ENCODE measurements around the gene DMXL2.
A peak's percentile ranks its signal among the peaks of the same experiment; 100 is the strongest.
"Not testable (repeated sequence)": the region's sequence is repeated elsewhere in the genome, so short reads cannot be mapped to it uniquely, and the experiment has no call there.

The DMXL2 gene

GRCh38 chr15:51641490-51642130, 19.0 kb upstream of the DMXL2 start:
- no peak overlapping the region for H3K4me3 ChIP-seq (ENCODE audit: low read length)

DNA sequence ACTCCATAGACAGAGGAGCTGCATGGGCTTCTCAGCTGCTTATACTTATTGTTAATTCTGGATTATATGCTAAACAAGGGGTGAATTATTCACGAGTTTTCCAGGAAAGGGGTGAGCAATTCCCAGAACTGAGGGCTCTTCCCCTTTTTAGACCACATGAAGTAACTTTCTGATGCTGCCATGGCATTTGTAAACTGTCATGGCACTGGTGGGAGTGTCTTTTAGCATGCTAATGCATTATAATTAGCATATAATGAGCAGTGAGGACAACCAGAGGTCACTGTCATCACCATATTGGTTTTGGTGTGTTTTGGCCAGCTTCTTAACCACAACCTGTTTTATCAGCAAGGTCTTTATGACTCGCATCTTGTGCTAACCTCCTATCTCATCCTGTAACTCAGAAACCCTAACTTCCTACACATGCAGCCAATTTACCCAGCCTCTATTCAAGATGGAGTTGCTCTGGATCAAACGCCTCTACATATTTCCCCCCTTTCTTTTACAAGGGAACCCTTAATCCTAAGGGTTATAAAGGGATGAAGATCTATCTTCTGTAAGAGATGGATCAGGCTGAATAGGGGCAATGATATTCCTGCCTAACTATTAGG, 12.1 kb upstream of the DMXL2 start:
- no peak overlapping the region for H3K4me3 ChIP-seq (ENCODE audit: low read length)
- no peak for TF ChIP-seq ZNF274 (IDR thresholded peaks at IDR 0.05; ENCODE audit: low read depth, low read length)

More at GRCh38 chr15:51641490-51642130, 19.0 kb upstream of the DMXL2 start:
- no peak for TF ChIP-seq ZNF274 (IDR thresholded peaks at IDR 0.05; ENCODE audit: low read depth, low read length)

DNA sequence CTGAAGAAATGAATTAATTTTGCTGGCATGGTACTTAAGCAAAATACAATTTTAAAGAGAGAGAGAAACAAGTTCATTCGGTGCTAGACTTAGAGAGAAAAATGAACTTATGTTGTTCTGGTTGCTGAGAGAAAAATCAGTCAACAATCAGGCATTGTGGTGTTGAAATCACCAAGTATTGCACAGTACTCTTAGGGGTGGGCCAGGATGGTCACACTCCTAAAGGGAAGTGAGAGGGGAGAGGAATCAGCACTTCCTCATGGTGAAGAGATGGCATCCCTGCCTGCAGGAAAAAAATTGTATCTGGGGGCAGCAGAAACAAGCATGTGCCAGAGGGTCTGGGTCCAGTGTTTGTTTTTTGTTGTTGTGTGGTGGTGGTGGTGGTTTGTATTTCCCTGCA, 7.0 kb upstream of the DMXL2 start:
- no peak for TF ChIP-seq ZNF274 (IDR thresholded peaks at IDR 0.05; ENCODE audit: low read depth, low read length)

GRCh38 chr15:51625236-51625635, 2.7 kb upstream of the DMXL2 start:
- no peak for TF ChIP-seq ZNF274 (IDR thresholded peaks at IDR 0.05; ENCODE audit: low read depth, low read length)
- H3K4me3 ChIP-seq (ENCODE audit: low read length), result peak overlapping the region; percentile 21; the same call in 1 of the 2 replicates

More for the DNA sequence above, 7.0 kb upstream of the DMXL2 start:
- H3K4me3 ChIP-seq (ENCODE audit: low read length), result no peak overlapping the region

GRCh38 chr15:51624022-51624421, 1.5 kb upstream of the DMXL2 start:
- H3K4me3 ChIP-seq (ENCODE audit: low read length), result no peak overlapping the region
- TF ChIP-seq ZNF274 (IDR thresholded peaks at IDR 0.05; ENCODE audit: low read depth, low read length), result no peak

DNA sequence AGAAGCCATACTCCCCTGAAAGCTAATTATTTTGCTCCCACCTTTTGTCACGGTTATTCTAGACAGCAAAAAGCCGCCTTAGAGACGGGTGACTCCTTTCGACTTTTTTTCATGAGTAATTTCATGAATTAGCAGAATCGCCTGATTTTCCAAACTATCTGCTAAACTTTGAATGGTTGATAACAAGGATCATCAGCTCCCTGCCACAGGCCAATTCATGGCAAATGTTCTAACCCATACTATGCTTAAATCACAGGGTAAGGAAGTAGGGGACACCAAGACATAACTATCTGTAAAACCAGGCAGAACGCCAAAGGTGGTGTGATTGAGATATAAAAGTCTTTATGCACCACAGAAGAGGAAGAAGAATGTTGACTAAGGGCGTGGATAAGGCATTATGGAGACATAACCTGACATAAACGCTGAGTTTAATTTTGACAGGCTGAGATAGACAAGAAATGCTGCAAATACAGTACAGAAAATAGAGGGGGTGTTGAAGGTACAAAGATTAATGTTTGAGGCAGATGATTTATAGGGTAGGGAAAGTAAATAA, 891 bp upstream of the DMXL2 start:
- TF ChIP-seq ZNF274 (IDR thresholded peaks at IDR 0.05; ENCODE audit: low read depth, low read length), result no peak
- H3K4me3 ChIP-seq (ENCODE audit: low read length), result peak overlapping the region; percentile 51

DNA sequence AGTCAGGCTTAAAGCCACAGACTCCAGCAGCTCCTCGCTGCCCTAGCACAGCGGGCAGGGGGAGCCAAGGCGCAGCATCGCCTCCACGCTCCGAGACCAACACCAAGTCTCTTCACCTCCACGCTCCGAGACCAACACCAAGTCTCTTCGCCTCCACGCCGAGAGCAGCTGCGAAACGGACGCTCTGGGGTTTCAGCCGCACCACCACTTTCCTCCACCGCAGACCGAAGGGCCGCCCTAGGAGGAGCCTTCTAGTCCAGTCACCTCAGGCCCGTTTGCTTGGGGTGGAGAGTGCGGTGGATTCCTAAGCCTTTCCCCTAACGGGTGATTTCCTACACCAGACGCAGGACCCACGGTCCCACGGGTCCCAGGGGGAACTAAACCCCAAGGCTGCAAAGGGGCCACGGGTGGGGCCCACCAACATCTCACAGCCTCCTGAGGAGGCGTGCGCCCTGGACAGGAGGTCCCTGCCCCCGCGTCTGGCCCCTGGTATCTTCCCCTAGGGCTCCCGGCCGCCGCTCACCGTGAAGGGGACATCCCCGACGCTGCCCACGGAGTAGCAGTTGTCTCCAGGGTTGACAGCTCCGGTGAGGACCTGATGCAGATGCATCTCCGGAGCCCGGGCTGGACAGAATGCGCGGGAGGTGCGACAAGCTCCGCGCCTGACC, 501 bp downstream of the DMXL2 start:
- peak overlapping the region; percentile 51 for H3K4me3 ChIP-seq (ENCODE audit: low read length)
- no peak for TF ChIP-seq ZNF274 (IDR thresholded peaks at IDR 0.05; ENCODE audit: low read depth, low read length)

DNA sequence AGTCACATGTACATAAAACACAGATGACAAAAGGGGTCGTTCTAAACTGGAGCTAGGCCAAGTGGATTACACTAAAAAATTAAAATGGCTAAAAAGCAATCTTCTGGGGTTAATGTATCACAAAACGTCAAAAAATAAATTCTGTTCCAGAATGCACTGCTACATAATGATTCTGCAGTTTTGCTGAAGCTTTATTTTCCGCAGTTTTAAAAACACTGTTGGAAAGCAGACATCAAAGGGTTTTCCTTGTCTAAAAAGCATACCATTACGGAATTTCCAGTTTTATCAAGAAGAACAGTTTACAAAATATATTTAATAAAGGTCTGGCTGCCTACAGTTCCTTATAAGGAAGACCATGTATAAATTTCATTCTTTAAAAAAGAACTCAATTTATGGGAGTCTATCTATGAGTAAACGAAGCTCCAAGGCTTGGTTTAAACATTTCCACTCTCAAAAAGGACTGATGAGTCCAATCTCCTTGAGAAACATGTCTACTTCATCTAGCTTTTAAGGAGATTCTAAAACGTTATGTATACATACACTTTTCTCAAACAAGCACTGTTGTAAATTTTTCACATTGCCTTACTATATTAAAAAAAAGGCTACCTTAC, 1.3 kb downstream of the DMXL2 start:
- H3K4me3 ChIP-seq (ENCODE audit: low read length), result peak overlapping the region; percentile 51
- TF ChIP-seq ZNF274 (IDR thresholded peaks at IDR 0.05; ENCODE audit: low read depth, low read length), result no peak

DNA sequence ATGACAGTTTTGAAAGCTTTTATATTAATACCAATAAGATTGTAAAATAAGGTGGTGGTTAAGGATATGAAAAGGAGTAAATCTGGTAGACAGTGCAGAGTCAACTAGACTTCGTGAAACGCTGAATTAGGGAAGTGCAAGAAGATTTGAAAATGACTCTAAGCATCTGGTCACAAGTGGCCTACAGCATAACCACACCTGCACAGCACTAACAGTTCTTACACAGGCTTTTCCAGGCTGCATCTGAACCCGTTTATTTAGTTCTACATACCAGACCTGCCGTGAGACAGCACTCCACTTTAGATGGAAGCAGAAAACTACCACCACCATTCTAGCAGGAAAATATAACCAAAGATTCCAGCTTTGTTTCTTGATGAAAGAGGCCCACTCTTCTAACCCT, 1.9 kb downstream of the DMXL2 start:
- peak overlapping the region; percentile 33; the same call in 1 of the 2 replicates for H3K4me3 ChIP-seq (ENCODE audit: low read length)
- no peak for TF ChIP-seq ZNF274 (IDR thresholded peaks at IDR 0.05; ENCODE audit: low read depth, low read length)

- H3K4me3 ChIP-seq (ENCODE audit: low read length), result no peak overlapping the region
- TF ChIP-seq ZNF274 (IDR thresholded peaks at IDR 0.05; ENCODE audit: low read depth, low read length), result no peak
These were observed 2.4 kb downstream of the DMXL2 start for GRCh38 chr15:51620122-51620521.

DNA sequence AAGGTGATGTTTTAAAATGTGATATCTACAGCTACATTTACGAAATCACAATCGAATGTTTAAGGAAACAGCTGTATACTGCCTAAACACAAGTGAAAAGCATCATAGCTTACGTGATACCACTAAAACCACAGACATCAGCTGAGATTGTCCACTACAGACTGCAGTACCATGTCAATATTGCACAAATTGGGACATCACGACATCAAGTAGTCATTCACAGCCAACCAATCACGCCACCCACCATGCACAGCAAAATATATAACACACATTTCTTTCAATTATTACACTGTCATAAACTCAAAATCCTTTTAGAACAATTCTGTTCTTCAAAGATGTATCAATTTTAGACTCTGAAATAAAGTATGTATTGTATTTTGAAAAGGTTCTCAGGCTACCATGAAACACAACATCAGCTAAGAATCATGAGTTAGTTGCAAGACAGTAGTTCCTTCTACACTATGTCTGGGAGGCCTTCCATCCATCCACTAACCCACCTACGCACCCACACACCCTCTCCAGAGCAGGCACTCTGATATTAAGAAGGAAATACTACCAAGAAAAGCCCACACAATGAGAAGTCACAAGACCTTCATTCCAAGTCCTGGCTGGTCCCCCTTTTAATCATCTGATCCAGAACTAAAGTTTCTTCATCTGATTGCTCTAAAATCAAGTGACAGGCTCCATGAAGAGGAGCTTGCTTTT, 3.1 kb downstream of the DMXL2 start:
- no peak overlapping the region for H3K4me3 ChIP-seq (ENCODE audit: low read length)
- TF ChIP-seq ZNF274 (IDR thresholded peaks at IDR 0.05; ENCODE audit: low read depth, low read length), result no peak

GRCh38 chr15:51617886-51618285, 4.7 kb downstream of the DMXL2 start:
- no peak overlapping the region for H3K4me3 ChIP-seq (ENCODE audit: low read length)
- TF ChIP-seq ZNF274 (IDR thresholded peaks at IDR 0.05; ENCODE audit: low read depth, low read length), result no peak

GRCh38 chr15:51613951-51614350, 8.6 kb downstream of the DMXL2 start:
- TF ChIP-seq ZNF274 (IDR thresholded peaks at IDR 0.05; ENCODE audit: low read depth, low read length), result no peak

GRCh38 chr15:51612669-51613068, 9.9 kb downstream of the DMXL2 start:
- not testable (repeated sequence) for H3K4me3 ChIP-seq (ENCODE audit: low read length)

More at GRCh38 chr15:51613951-51614350, 8.6 kb downstream of the DMXL2 start:
- H3K4me3 ChIP-seq (ENCODE audit: low read length), result no peak overlapping the region

DNA sequence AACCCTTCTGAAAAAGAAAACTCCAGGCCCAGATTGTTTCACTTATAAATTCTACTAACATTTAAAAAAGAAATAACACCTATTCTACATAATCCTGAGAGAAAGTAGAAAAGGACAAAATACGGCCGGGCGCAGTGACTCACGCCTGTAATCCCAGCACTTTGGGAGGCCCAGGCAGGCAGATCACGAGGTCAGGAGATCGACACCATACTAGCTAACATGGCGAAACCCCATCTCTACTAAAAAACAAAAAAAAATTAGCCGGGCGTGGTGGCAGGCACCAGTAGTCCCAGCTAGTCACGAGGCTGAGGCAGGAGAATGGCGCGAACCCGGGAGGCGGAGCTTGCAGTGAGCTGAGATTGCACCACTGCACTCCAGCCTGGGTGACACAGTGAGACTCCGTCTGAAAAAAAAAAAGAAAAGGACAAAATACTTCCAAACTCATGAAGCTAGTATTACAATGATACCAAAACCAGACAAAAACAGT, 19.1 kb downstream of the DMXL2 start:
- H3K4me3 ChIP-seq (ENCODE audit: low read length), result not testable (repeated sequence)
